HepG2 (cell line): Measurements from ENCODE around the gene SSPN. TPM values are rescaled to one million over a fixed set of nuclear protein-coding genes. Genes with fewer than 3 reads are reported as not detected.

Experiments used
- ATAC-seq: fragments of 200-7000 bp; cut with Tn5 transposase; 3 replicates; pipeline ENCODE4 v1.9.1; 2020; ENCODE audit warnings: mild to moderate bottlenecking, moderate library complexity
- BruUV-seq: library from RNA; stranded (reverse); fragments of 400-500 nt; replicated peaks from 2 replicates; lab custom pipeline; 2021; lab: Mats Ljungman, UMichigan
- CTCF ChIA-PET: fragments of 300-600 bp; formaldehyde crosslinking; extraction: SDS; loops from one replicate; lab custom pipeline; 2021; ENCODE audit warnings: low total read pairs, inconsistent platforms, low intra/inter-chr PET ratio; lab: Yijun Ruan, JAX
- POLR2A ChIA-PET: fragments of 350-600 bp; sonication (Branson Sonifier 250); formaldehyde crosslinking; loops from one replicate; lab custom pipeline; 2020; ENCODE audit warnings: antibody characterized with exemption, inconsistent platforms; lab: Yijun Ruan, JAX
- DNase-seq: peaks from one replicate; pipeline ENCODE4 v3.0.0-alpha.2; 2015; ENCODE audit warnings: low spot score
- FAIRE-seq: peaks from 3 replicates; lab custom pipeline; 2011; peaks lifted over from hg19 to GRCh38; lab: Jason Lieb, UNC
- H2AFZ ChIP-seq: one replicate; pipeline ENCODE4 v1.6.1; 2011; ENCODE audit warnings: low read length, inconsistent platforms
- H3K27ac ChIP-seq: fragments of 300-600 bp; 3 replicates; pipeline ENCODE4 v1.8.0; 2011; ENCODE audit warnings: mixed run types, mild to moderate bottlenecking, mixed read lengths, low read length, inconsistent platforms; ENCODE audit not compliant: insufficient read depth; ENCODE audit errors: extremely low read length
- H3K27me3 ChIP-seq, 2 experiments: fragments of 200-600 bp in 1 of 2; 2 replicates in 1 of 2; 3 replicates in 1 of 2; pipeline versions ENCODE4 v1.6.0 to v1.8.0; 2011; ENCODE audit warnings: low read length in 2 of 2, mild to moderate bottlenecking in 2 of 2, moderate library complexity in 2 of 2, inconsistent platforms in 1 of 2; ENCODE audit not compliant: insufficient read depth in 2 of 2, control insufficient read depth in 1 of 2
- H3K36me3 ChIP-seq, 2 experiments: fragments of 200-600 bp in 1 of 2; replicated peaks in 1 of 2; 2 replicates in 1 of 2; 3 replicates in 1 of 2; pipeline versions ENCODE4 v1.5.1 to v1.8.0; 2011; ENCODE audit warnings: low read length in 2 of 2, inconsistent platforms in 1 of 2; ENCODE audit not compliant: insufficient read depth in 2 of 2, control insufficient read depth in 1 of 2
- H3K4me1 ChIP-seq: 2 replicates; pipeline ENCODE4 v1.5.1; 2012; ENCODE audit warnings: low read length, inconsistent platforms; ENCODE audit not compliant: insufficient read depth
- H3K4me2 ChIP-seq: 2 replicates; pipeline ENCODE4 v1.6.0; 2011; ENCODE audit warnings: low read depth, low read length, inconsistent platforms
- H3K4me3 ChIP-seq, 3 experiments: fragments of 200-600 bp in 1 of 3; sonication (generic), shearing (Covaris generic) in 1 of 3; replicated peaks in 1 of 3; 2 replicates each; pipeline ENCODE4 v1.5.1; 2011 to 2016; ENCODE audit warnings: low read length in 3 of 3, inconsistent platforms in 2 of 3, low read depth in 2 of 3, mild to moderate bottlenecking in 2 of 3, control low read depth in 1 of 3, mixed read lengths in 1 of 3; ENCODE audit not compliant: insufficient read depth in 1 of 3
- H3K79me2 ChIP-seq: one replicate; pipeline ENCODE4 v1.6.1; 2011; ENCODE audit warnings: low read length, inconsistent platforms; ENCODE audit not compliant: insufficient read depth
- H3K9ac ChIP-seq: 2 replicates; pipeline ENCODE4 v1.6.0; 2011; ENCODE audit warnings: mild to moderate bottlenecking, low read depth, low read length, inconsistent platforms; ENCODE audit not compliant: insufficient read depth
- H3K9me3 ChIP-seq: 2 replicates; pipeline ENCODE4 v1.5.1; 2012; ENCODE audit warnings: mild to moderate bottlenecking, low read length
- H4K20me1 ChIP-seq: 2 replicates; pipeline ENCODE4 v1.6.0; 2011; ENCODE audit warnings: inconsistent platforms, mild to moderate bottlenecking, low read length, moderate library complexity; ENCODE audit not compliant: insufficient read depth
- ARNTL ChIP-seq: sonication (generic); formaldehyde crosslinking; IDR thresholded peaks from 2 replicates; pipeline ENCODE4 v1.4.0; 2020; ENCODE audit warnings: mild to moderate bottlenecking, missing genetic modification reagents
- CEBPG ChIP-seq: IDR thresholded peaks from 2 replicates; pipeline ENCODE4 v1.6.1; 2016
- ETV6 ChIP-seq: sonication (generic); formaldehyde crosslinking; conservative IDR thresholded peaks from 2 replicates; pipeline ENCODE4 v1.4.0; 2020; ENCODE audit warnings: missing genetic modification reagents
- HDAC2 ChIP-seq: sonication (generic); formaldehyde crosslinking; IDR thresholded peaks from 2 replicates; pipeline ENCODE4 v1.4.0; 2020; ENCODE audit warnings: missing genetic modification reagents
- MLLT10 ChIP-seq: sonication (generic); formaldehyde crosslinking; IDR thresholded peaks from 2 replicates; pipeline ENCODE4 v1.4.0; 2020; ENCODE audit warnings: missing genetic modification reagents
- TCF7L2 ChIP-seq: IDR thresholded peaks from 2 replicates; pipeline ENCODE4 v1.6.1; 2011; ENCODE audit warnings: mild to moderate bottlenecking, low read depth, low read length, moderate library complexity
- ZBTB21 ChIP-seq: sonication (generic); formaldehyde crosslinking; IDR thresholded peaks from 2 replicates; pipeline ENCODE4 v1.4.0; 2020; ENCODE audit warnings: missing genetic modification reagents
- ZNF274 ChIP-seq: sonication (generic); formaldehyde crosslinking; IDR thresholded peaks from 2 replicates; pipeline ENCODE4 v1.5.1; 2020; ENCODE audit warnings: mild to moderate bottlenecking, missing genetic modification reagents
- ZNF567 ChIP-seq: sonication (generic); formaldehyde crosslinking; IDR thresholded peaks from 2 replicates; pipeline ENCODE4 v1.8.1; 2023; ENCODE audit warnings: mild to moderate bottlenecking, missing genetic modification reagents, borderline replicate concordance
- ZNF703 ChIP-seq: sonication (generic); formaldehyde crosslinking; IDR thresholded peaks from 2 replicates; pipeline ENCODE4 v1.5.1; 2020; ENCODE audit warnings: missing genetic modification reagents, mild to moderate bottlenecking, moderate library complexity, borderline replicate concordance
- ZNF891 ChIP-seq: sonication (generic); formaldehyde crosslinking; IDR thresholded peaks from 2 replicates; pipeline ENCODE4 v1.5.0; 2020; ENCODE audit warnings: mild to moderate bottlenecking, missing genetic modification reagents
- ZSCAN30 ChIP-seq: sonication (generic); formaldehyde crosslinking; IDR thresholded peaks from 2 replicates; pipeline ENCODE4 v1.5.0; 2020; ENCODE audit warnings: mild to moderate bottlenecking, missing genetic modification reagents
- WGBS: methylation state at CpG from one replicate; pipeline ENCODE4 v1.1.6; 2017; ENCODE audit warnings: low lambda C conversion rate; 5-methylcytosine and 5-hydroxymethylcytosine counted together
- in situ Hi-C: cut with HindIII; loops from 2 replicates; pipeline ENCODE4 v1.10.0; 2017; ENCODE audit warnings: low pct_unique_long_range_greater_than_20kb; ENCODE audit not compliant: extremely low pct_ligation_motif_present
- intact Hi-C: fragments of 100-400 bp; cut with micrococcal nuclease; formaldehyde crosslinking; loops from one replicate; pipeline ENCODE4 v1.10.0; 2022; ENCODE audit not compliant: unreplicated experiment
- polyA plus RNA-seq, 8 experiments: library from polyadenylated mRNA; depleted of rRNA in 3 of 8; stranded (reverse) in 7 of 8; unstranded in 1 of 8; fragments of >200 nt; fragmentation: Illumina TruSeq in 4 of 8; extraction: Trizol in 4 of 8; gene quantifications; 2 replicates each; pipeline versions ENCODE4 v1.2.1 to v1.2.3, GENCODE V29; 2011 to 2016; ENCODE audit warnings: low read depth in 4 of 8, missing spikeins in 1 of 8, mixed read lengths in 1 of 8; ENCODE audit not compliant: insufficient read depth in 1 of 8
- total RNA-seq, 5 experiments: library from RNA; depleted of rRNA; stranded (reverse); fragments of >200 nt; fragmentation: Illumina TruSeq; extraction: Trizol; gene quantifications; 2 replicates each; pipeline ENCODE4 v1.2.3, GENCODE V29; 2016; ENCODE audit warnings: low read depth in 1 of 5
- TF ChIP-seq, protein P1 (sequence below): sonication (generic); formaldehyde crosslinking; IDR thresholded peaks from 2 replicates; pipeline ENCODE4 v1.4.0; 2020; ENCODE audit warnings: mild to moderate bottlenecking, low read depth, missing genetic modification reagents
- TF ChIP-seq, protein P2 (sequence below): sonication (generic); formaldehyde crosslinking; IDR thresholded peaks from 2 replicates; pipeline ENCODE4 v1.5.0; 2020; ENCODE audit warnings: mild to moderate bottlenecking, missing genetic modification reagents
- TF ChIP-seq, protein P3 (sequence below): sonication (generic); formaldehyde crosslinking; IDR thresholded peaks from 2 replicates; pipeline ENCODE4 v1.5.0; 2020; ENCODE audit warnings: mild to moderate bottlenecking, missing genetic modification reagents, borderline replicate concordance

The SSPN gene
- total and polyA plus RNA-seq, 2 of the 13 experiments (the other 11 are each of a cell fraction or from before 2014, with no cell fraction given), result not detected

DNA sequence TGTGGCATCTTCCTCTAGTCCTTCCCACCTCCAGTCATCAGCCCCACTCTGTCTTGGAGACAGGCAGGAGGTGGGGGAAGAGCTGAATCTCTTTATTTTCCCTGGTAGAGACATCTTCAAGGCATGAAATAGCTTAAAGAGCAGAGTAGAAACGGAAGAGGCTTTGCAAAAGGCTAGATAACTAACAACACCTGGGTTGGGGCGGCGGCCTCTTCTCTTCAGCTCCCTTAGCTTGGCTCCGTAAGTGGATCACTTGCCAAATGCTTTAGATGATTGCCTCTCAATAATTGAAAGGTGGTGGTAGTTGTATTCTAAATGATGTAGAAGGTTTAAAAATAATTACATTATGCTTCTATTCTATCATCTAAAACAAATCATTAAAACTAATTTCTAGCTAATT, 36.1 kb downstream of the SSPN start:
- TF ChIP-seq ZNF567 (CRISPR knock-in tag) (no peak), ARNTL (CRISPR knock-in tag) (no peak), ZSCAN30 (CRISPR knock-in tag) (no peak), ETV6 (CRISPR knock-in tag) (no peak), ZBTB21 (no peak)
- TF ChIP-seq, protein P1, sequence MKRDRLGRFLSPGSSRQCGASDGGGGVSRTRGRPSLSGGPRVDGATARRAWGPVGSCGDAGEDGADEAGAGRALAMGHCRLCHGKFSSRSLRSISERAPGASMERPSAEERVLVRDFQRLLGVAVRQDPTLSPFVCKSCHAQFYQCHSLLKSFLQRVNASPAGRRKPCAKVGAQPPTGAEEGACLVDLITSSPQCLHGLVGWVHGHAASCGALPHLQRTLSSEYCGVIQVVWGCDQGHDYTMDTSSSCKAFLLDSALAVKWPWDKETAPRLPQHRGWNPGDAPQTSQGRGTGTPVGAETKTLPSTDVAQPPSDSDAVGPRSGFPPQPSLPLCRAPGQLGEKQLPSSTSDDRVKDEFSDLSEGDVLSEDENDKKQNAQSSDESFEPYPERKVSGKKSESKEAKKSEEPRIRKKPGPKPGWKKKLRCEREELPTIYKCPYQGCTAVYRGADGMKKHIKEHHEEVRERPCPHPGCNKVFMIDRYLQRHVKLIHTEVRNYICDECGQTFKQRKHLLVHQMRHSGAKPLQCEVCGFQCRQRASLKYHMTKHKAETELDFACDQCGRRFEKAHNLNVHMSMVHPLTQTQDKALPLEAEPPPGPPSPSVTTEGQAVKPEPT (CRISPR knock-in tag), result no peak
- no peak overlapping the region for H3K4me2 ChIP-seq
- whole genome bisulfite sequencing, result 31% methylated on average over 4 of the region's 4 CpGs
- no peak for FAIRE-seq
- no peaks in the 10 kb centered on the region for H4K20me1 ChIP-seq
- in situ Hi-C loops (no loop called here), intact Hi-C loops (no loop called here)
- no peaks in the 10 kb centered on the region for H3K36me3 ChIP-seq
- ChIA-PET CTCF (no interaction called here), POLR2A (no interaction called here)
- H3K9ac ChIP-seq, result no peak overlapping the region
- no peak for DNase-seq
- H3K9me3 ChIP-seq, result no peaks in the 10 kb centered on the region
- BruUV-seq, result no TSS peak
- no peak overlapping the region for H3K27ac ChIP-seq
- H3K4me1 ChIP-seq, result peaks cover 4% of the 10 kb centered on the region; the same call in 1 of the 2 replicates
- no peak overlapping the region for H3K4me3 ChIP-seq
- ATAC-seq, result no peak
- H3K79me2 ChIP-seq, result no peaks in the 10 kb centered on the region
- no peak overlapping the region for H2AFZ ChIP-seq
- H3K27me3 ChIP-seq, result peaks cover 4 to 38% of the 10 kb centered on the region in 2 experiments; a peak in 4 of 5 replicates

DNA sequence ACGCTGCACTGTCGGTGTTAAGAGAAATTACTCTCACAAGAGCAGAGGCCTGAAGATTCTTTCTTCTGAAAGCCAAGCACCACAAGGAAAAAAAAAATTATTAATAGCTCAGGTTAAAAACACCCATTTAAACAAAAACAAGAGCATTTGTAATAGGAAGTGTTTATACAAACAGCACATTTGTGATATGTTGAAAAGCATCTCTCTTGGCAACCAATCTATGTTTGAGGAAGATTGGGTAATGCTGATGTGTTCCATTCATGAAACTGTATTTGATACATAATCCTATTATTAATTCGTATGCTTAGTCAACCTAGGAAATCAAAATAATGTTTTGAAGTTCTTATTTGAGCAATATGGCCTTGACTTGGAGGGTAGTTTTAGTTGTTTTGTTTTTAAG, 36.5 kb downstream of the SSPN start:
- BruUV-seq, result no TSS peak
- no peaks in the 10 kb centered on the region for H3K9me3 ChIP-seq
- DNase-seq, result no peak
- no peaks in the 10 kb centered on the region for H4K20me1 ChIP-seq
- intact Hi-C loops, result no loop called here
- no peak for FAIRE-seq
- H2AFZ ChIP-seq, result no peak overlapping the region
- no peak overlapping the region for H3K4me2 ChIP-seq
- H3K4me3 ChIP-seq, result no peak overlapping the region
- in situ Hi-C loops, result no loop called here
- peaks cover 0 to 34% of the 10 kb centered on the region in 2 experiments; a peak in 3 of 5 replicates for H3K27me3 ChIP-seq
- POLR2A ChIA-PET, result no interaction called here
- 61% methylated on average over 3 of the region's 3 CpGs for WGBS
- H3K4me1 ChIP-seq, result no peaks in the 10 kb centered on the region
- CTCF ChIA-PET, result no interaction called here
- H3K79me2 ChIP-seq, result no peaks in the 10 kb centered on the region
- ATAC-seq, result no peak
- H3K9ac ChIP-seq, result no peak overlapping the region
- H3K27ac ChIP-seq, result no peak overlapping the region
- no peaks in the 10 kb centered on the region for H3K36me3 ChIP-seq
- TF ChIP-seq, protein P2, sequence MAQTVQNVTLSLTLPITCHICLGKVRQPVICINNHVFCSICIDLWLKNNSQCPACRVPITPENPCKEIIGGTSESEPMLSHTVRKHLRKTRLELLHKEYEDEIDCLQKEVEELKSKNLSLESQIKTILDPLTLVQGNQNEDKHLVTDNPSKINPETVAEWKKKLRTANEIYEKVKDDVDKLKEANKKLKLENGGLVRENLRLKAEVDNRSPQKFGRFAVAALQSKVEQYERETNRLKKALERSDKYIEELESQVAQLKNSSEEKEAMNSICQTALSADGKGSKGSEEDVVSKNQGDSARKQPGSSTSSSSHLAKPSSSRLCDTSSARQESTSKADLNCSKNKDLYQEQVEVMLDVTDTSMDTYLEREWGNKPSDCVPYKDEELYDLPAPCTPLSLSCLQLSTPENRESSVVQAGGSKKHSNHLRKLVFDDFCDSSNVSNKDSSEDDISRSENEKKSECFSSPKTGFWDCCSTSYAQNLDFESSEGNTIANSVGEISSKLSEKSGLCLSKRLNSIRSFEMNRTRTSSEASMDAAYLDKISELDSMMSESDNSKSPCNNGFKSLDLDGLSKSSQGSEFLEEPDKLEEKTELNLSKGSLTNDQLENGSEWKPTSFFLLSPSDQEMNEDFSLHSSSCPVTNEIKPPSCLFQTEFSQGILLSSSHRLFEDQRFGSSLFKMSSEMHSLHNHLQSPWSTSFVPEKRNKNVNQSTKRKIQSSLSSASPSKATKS (CRISPR knock-in tag), result no peak
- TF ChIP-seq MLLT10 (CRISPR knock-in tag) (no peak), TCF7L2 (no peak), ZNF703 (CRISPR knock-in tag) (no peak), ZNF891 (CRISPR knock-in tag) (no peak), HDAC2 (CRISPR knock-in tag) (no peak), ZNF274 (CRISPR knock-in tag) (no peak), CEBPG (CRISPR knock-in tag) (no peak)
- TF ChIP-seq, protein P3, sequence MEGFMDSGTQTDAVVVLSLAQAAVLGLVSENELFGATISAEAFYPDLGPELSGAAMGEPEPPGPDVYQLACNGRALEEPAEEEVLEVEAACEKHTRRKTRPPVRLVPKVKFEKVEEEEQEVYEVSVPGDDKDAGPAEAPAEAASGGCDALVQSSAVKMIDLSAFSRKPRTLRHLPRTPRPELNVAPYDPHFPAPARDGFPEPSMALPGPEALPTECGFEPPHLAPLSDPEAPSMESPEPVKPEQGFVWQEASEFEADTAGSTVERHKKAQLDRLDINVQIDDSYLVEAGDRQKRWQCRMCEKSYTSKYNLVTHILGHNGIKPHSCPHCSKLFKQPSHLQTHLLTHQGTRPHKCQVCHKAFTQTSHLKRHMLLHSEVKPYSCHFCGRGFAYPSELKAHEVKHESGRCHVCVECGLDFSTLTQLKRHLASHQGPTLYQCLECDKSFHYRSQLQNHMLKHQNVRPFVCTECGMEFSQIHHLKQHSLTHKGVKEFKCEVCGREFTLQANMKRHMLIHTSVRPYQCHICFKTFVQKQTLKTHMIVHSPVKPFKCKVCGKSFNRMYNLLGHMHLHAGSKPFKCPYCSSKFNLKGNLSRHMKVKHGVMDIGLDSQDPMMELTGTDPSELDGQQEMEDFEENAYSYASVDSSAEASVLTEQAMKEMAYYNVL, result no peak
